Activated CD4-positive, CD25-positive, alpha-beta regulatory T cell (primary cell): ENCODE results near the gene DMTF1.
"Not testable (repeated sequence)": the region's sequence is repeated elsewhere in the genome, so short reads cannot be mapped to it uniquely, and the experiment has no call there.

ENCODE experiments used
- DNase-seq, 4 experiments: peaks; one replicate each; lab custom pipeline; 2025; lab: John Stamatoyannopoulos, UW

Gene DMTF1

GRCh38 chr7:87199700-87200450, 47.6 kb downstream of the DMTF1 start:
- no peak for DNase-seq

GRCh38 chr7:87202208-87202607, 50.0 kb downstream of the DMTF1 start:
- DNase-seq = no peak

GRCh38 chr7:87202705-87203104, 50.5 kb downstream of the DMTF1 start:
- DNase-seq = no peak

GRCh38 chr7:87203929-87204328, 51.7 kb downstream of the DMTF1 start:
- not testable (repeated sequence) for DNase-seq

- DNase-seq = no peak
Observed at GRCh38 chr7:87204933-87205332, 52.7 kb downstream of the DMTF1 start.

GRCh38 chr7:87205701-87206100, 53.4 kb downstream of the DMTF1 start:
- not testable (repeated sequence) for DNase-seq

GRCh38 chr7:87206361-87206760, 54.1 kb downstream of the DMTF1 start:
- DNase-seq = no peak

GRCh38 chr7:87209295-87209924, 57.2 kb downstream of the DMTF1 start:
- no peak for DNase-seq

- DNase-seq = no peak
Observed at GRCh38 chr7:87210506-87210905, 58.3 kb downstream of the DMTF1 start.

GRCh38 chr7:87212498-87212897, 60.2 kb downstream of the DMTF1 start:
- DNase-seq = no peak

- no peak for DNase-seq
Observed at GRCh38 chr7:87213252-87213651, 61.0 kb downstream of the DMTF1 start.

GRCh38 chr7:87213811-87214210, 61.6 kb downstream of the DMTF1 start:
- no peak for DNase-seq

GRCh38 chr7:87215046-87215445, 62.8 kb downstream of the DMTF1 start:
- no peak for DNase-seq

- DNase-seq = no peak
Observed at GRCh38 chr7:87216701-87217508, 64.7 kb downstream of the DMTF1 start.

GRCh38 chr7:87217983-87218653, 65.9 kb downstream of the DMTF1 start:
- no peak for DNase-seq

GRCh38 chr7:87218796-87219544, 66.7 kb downstream of the DMTF1 start:
- DNase-seq = no peak

- peak; percentile 54 to 74 (median 66) for DNase-seq
Observed at GRCh38 chr7:87219545-87220025, 67.3 kb downstream of the DMTF1 start, which contains the start of gene TMEM243. TSS of gene TMEM243 (minus strand) at chr7:87219732. CDS start at chr7:87219503, 229 bp downstream.

- peak; percentile 57 to 67 (median 64) for DNase-seq
Observed at GRCh38 chr7:87220026-87220733, 67.9 kb downstream of the DMTF1 start.

- no peak for DNase-seq
Observed at GRCh38 chr7:87220734-87221215, 68.5 kb downstream of the DMTF1 start.

GRCh38 chr7:87223666-87224065, 71.4 kb downstream of the DMTF1 start:
- no peak for DNase-seq
